Stimulated activated CD4-positive, alpha-beta T cell treated with anti-CD3 and anti-CD28 coated beads, TNF-alpha, amount 100 ng/mL, for 1 hour (primary cell): ENCODE measurements around the gene CASP3.
"Not testable (repeated sequence)": the region's sequence is repeated elsewhere in the genome, so short reads cannot be mapped to it uniquely, and the experiment has no call there.

ENCODE experiments used
- DNase-seq, 3 donors: peaks; one replicate each; pipeline ENCODE4 v3.0.0-alpha.2; 2020; ENCODE audit warnings: low read depth in 3 of 3, low spot score in 1 of 3

Gene CASP3

GRCh38 chr4:184596617-184597185 lies 52.5 kb downstream of the CASP3 start:
- DNase-seq, result no peak

DNA sequence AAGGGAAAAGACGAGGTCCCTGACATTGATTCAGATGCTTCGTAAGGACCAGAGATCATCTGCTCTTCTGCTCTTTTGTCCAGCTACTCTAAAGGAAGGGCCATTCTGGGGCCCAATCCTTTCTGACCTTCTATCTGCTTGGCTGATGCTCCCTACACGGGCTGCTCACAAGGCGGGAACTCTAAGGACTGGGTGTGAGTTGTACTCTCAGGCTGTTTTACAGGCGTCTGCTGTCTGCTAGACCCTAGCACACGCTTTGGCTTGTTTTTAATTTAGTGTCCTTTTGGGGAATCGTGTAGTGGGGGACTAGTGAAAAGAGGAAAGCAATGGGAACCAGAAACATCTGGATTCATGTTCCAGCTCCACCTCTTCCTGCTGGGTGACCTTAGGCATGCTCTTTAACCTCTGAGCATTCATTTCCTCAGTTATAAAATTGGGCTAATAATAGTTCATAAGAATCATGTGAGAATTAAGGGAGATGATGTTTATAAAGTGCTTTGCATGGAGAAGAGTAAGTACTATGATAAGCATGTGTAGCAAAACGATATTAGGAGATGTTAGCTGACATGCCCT lies 53.1 kb downstream of the CASP3 start:
- DNase-seq, result no peak

DNA sequence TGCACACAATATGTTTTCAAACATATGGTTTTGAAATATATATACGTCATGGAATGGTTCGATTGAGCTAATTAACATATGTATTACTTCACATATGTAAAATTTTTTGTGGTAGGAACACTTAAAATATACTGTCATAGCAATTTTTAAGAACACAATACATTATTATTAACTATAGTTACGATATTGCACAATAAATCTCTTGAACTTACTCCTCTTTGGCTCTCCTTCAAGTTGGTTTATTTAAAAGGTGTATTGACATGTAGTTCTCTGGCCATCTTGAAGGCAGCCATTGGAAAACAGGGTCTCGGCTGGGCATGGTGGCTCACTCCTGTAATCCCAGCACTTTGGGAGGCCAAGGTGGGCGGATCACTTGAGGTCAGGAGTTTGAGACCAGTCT lies 53.8 kb downstream of the CASP3 start:
- DNase-seq, result no peak

GRCh38 chr4:184593461-184593860 lies 55.8 kb downstream of the CASP3 start:
- DNase-seq, result no peak

DNA sequence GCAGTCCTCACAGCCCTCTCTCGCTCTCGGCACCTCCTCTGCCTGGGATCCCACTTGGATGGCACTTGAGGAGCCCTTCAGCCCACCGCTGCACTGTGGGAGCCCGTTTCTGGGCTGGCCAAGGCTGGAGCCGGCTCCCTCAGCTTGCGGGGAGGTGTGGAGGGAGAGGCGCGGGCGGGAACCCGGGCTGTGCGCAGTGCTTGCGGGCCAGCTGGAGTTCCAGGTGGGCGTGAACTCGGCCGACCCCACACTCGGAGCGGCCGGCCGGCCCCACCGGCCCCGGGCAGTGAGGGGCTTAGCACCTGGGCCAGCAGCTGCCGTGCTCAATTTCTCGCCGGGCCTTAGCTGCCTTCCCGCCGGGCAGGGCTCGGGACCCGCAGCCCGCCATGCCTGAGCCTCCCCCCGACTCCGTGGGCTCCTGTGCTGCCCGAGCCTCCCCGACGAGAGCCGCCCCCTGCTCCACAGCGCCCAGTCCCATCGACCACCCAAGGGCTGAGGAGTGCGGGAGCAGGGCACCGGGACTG lies 57.4 kb downstream of the CASP3 start:
- DNase-seq, result not testable (repeated sequence)

GRCh38 chr4:184591070-184591677 lies 58.1 kb downstream of the CASP3 start:
- DNase-seq, result no peak

- no peak for DNase-seq
These were observed 59.1 kb downstream of the CASP3 start for GRCh38 chr4:184590196-184590595.

GRCh38 chr4:184588893-184589292 lies 60.4 kb downstream of the CASP3 start:
- no peak for DNase-seq

GRCh38 chr4:184587701-184588100 lies 61.5 kb downstream of the CASP3 start:
- no peak for DNase-seq

DNA sequence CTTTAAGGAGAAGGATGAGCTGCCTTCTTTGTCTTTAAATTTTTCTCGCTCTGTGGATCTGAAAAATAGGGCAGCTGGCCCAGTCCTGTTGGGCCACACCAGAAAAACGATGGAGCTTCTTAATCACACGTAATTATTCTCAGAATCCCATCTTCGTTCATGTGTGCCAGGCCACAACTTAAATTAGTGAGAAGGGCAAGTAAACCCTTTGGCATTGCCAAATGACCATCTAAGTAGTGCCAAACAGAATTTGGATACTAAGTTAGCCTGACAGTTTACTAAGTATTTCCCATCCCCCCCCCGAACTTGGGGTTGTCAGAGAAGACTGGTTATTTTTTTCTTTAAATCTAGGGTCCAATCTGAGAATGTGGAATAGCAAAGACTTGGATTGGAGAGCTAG lies 62.0 kb downstream of the CASP3 start:
- no peak for DNase-seq

DNA sequence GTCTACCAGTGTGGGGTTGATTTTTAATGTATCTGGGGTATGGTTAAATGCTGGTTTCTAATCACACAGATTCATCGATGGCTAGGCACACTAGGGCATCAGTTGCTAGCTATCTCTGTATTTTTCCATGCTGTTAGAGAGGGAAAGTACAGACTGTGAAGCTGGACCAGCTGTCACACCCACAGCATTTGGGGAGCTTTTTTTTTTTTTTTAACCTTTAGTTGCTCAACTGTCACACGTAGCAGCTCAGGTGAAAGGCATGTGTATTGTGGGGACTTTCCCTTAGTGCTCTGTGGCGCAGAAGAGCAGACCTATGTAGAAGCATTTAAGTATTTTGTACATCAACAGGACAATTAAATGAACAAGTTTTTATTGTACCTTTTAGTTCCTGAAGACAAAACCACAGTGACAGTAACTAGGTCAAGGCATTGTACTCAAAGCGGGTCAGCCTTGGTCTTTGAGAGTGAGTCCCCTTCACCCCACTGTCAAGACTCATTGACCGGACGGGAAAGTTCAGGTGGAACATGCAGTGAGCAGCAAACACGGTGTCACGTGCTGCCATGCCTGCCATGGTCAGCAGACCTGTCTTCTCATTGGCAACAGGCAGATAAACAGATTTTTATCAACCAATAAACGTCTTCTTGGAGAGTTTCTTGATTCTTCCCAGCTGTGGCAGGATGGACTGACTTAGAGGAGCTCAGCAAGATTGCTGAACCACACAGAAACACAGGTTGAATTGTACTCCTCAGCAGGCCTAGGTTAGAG lies 65.3 kb downstream of the CASP3 start:
- no peak for DNase-seq
